Astrocyte of the cerebellum (primary cell): ENCODE data around the gene CYP51A1.
"Not testable (repeated sequence)": the region's sequence is repeated elsewhere in the genome, so short reads cannot be mapped to it uniquely, and the experiment has no call there.

Experiments used
- DNase-seq: peaks from one replicate; pipeline ENCODE4 v3.0.0-alpha.2; 2011; ENCODE audit warnings: low read depth
- H3K4me3 ChIP-seq: 2 replicates; pipeline ENCODE4 v1.5.1; 2011; ENCODE audit warnings: mild to moderate bottlenecking, low read depth, low read length, moderate library complexity
- in situ Hi-C: cut with HindIII; loops from 2 replicates; pipeline ENCODE4 v1.10.0; 2017; ENCODE audit warnings: low sequenced_read_pairs
- TF ChIP-seq, protein P1 (sequence below): IDR thresholded peaks from 2 replicates; pipeline ENCODE4 v1.5.1; 2012; ENCODE audit warnings: low read length, low read depth, moderate library complexity, mild to moderate bottlenecking; ENCODE audit errors: missing control alignments

CYP51A1 gene

DNA sequence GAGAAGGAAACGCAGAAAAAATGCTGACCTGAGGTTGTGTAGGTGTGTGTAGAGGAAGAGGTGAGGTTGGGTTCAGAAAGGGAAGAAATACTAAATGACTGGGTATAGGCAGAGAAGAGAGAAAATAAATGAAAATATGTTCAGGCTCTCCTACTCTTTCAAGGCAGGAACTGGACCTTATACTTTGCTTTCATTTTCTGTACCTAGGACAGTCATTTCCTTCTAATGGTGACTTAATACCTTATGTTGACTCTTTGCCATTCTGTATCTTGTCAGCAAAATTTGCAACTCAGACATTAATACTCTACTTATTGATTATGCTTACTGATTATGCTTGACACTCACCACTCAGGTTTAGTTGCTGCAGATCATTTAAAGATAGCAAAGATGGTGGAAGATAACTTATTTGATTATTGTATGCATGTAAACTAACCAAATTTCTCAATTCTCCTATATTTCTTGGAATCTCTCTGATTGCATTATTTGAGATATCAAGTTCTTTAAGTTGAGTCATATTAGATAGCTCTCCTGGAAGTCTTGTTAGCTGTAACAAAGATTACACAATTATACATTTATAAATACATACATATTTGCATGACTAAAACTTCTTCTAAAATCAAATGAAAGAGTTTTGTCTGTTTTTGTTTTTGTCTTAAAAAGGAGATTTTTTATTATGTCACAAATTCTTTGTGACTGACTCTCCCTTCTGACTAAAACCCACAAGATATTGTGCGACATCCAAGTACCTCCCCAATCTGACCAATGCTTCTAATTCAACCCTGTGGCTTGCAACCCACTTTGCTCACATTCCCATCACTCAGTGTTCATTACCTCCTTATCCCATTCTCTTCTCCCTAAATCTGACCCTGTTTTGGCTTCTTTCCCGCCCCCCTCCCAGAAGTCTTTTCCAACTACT, 24.6 kb upstream of the CYP51A1 start:
- TF ChIP-seq, protein P1, sequence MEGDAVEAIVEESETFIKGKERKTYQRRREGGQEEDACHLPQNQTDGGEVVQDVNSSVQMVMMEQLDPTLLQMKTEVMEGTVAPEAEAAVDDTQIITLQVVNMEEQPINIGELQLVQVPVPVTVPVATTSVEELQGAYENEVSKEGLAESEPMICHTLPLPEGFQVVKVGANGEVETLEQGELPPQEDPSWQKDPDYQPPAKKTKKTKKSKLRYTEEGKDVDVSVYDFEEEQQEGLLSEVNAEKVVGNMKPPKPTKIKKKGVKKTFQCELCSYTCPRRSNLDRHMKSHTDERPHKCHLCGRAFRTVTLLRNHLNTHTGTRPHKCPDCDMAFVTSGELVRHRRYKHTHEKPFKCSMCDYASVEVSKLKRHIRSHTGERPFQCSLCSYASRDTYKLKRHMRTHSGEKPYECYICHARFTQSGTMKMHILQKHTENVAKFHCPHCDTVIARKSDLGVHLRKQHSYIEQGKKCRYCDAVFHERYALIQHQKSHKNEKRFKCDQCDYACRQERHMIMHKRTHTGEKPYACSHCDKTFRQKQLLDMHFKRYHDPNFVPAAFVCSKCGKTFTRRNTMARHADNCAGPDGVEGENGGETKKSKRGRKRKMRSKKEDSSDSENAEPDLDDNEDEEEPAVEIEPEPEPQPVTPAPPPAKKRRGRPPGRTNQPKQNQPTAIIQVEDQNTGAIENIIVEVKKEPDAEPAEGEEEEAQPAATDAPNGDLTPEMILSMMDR = no peak
- peak; percentile 80 for DNase-seq
- in situ Hi-C loops = no loop called here
- H3K4me3 ChIP-seq = no peak overlapping the region

DNA sequence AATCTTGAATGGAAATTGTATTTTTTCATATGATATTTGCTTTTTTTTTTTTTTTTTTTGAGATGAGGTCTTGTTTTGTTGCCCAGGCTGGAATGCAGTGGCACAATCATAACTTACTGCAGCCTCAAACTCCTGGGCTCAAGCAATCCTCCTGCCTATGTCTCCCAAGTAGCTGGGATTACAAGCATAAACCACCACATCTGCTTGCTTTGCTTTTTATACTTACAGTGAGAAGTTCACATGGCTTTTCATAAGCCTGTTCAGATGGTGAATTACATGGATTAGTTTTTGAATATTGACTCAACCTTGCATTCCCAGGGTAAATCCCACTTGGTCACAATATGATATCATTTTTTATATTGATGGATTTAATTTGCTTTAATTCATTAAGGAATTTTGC, 22.7 kb upstream of the CYP51A1 start:
- DNase-seq = no peak
- in situ Hi-C loops = no loop called here

DNA sequence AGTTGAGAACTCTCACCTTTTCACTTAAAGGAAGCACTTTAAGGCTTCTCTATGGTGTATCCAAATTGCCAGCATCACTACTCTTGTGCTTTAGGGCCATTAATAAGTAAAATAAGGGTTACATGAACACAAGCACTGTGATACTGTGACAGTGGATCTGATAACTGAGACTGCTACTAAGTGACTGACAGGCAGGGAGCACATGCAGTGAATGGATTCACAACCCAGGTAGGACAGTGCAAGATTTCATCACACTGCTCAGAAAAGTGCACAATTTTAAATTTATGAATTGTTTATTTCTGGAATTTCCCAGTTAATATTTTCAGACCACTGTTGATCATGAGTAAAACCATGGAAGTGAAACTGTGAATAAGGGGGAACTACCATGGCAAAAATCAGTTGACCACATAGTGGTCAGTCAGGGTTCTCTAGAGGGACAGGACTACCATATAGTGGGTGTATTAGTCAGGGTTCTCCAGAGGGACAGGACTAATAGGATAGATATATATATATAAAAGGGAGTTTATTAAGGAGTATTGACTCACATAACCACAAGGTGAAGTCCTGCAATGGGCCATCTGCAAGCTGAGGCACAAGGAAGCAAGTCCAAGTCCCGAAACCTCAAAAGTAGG, 20.9 kb upstream of the CYP51A1 start:
- in situ Hi-C loops = no loop called here
- DNase-seq = no peak
- TF ChIP-seq, protein P1 = no peak
- H3K4me3 ChIP-seq = no peak overlapping the region

More for the DNA sequence above, 22.7 kb upstream of the CYP51A1 start:
- no peak overlapping the region for H3K4me3 ChIP-seq
- TF ChIP-seq, protein P1 = no peak

DNA sequence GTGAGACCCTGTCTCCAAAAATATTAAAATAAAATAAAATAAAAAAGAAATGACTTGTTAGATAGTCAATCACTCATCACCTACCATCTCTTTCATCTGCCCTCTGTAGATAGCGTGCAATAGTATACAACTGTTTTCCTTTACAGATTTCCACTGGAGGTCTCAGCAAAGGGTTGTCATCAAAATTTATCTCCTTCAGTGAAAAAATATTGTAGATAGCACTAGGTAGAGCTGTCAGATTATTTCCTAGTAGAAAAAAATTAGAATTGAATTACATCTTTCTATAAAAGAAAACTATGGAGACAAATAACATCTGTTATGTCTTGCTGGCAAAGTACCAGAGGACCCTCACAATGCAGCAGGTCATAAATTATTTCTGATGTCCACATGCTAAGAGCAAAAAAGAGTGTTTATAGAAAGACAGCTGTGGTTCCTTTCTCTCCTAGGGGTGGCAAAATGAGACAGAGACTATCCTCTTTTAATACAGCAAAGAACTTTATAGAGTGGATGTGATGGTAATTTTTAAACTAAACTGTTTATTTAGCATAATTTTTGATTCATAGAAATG, 16.3 kb upstream of the CYP51A1 start:
- TF ChIP-seq, protein P1 = no peak
- in situ Hi-C loops = no loop called here
- no peak overlapping the region for H3K4me3 ChIP-seq
- DNase-seq = no peak

DNA sequence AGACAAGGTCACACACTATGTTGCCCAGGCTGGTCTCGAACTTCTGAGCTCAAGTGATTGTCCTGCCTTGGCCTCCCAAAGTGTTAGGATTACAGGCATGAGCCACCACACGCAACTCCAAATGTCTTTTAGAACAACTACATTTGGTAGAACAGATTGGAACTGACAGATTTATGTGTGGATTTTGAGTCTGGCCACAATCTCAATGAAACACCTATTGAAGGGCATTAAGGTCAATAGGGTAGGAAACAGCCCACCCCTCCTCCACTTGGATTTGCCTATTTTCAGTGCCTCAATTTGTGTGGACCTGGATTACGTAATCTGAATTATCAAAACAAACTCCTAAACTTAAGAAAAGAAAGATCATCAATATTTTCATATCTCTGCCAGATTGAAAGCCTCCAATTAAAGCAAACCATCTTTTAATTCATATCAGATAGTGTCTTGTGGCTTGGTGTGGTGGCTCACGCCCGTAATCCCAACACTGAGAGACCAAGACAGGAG, 15.5 kb upstream of the CYP51A1 start:
- TF ChIP-seq, protein P1 = no peak
- DNase-seq = no peak
- H3K4me3 ChIP-seq = no peak overlapping the region

DNA sequence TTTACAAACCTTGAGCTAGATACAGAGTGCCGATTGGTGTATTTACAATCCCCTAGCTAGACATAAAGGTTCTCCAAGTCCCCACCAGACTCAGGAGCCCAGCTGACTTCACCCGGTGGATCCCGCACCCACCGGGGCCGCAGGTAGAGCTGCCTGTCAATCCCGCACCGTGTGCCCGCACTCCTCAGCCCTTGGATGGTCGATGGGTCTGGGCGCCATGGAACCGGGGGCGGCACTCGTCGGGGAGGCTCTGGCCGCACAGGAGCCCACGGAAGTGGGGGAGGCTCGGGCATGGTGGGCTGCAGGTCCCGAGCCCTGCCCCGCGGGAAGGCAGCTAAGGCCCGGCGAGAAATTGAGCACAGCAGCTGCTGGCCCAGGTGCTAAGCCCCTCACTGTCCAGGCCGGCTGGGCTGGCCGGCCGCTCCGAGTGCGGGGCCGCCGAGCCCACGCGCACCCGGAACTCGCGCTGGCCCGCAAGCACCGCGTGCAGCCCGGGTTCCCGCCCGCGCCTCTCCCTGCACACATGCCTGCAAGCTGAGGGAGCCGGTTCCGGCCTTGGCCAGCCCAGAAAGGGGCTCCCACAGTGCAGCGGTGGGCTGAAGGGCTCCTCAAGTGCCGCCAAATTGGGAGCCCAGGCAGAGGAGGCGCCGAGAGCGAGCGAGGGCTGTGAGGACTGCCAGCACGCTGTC, 9.1 kb upstream of the CYP51A1 start:
- H3K4me3 ChIP-seq, DNase-seq, in situ Hi-C loops: not testable (repeated sequence)

More for the DNA sequence above, 15.5 kb upstream of the CYP51A1 start:
- in situ Hi-C loops = no loop called here

DNA sequence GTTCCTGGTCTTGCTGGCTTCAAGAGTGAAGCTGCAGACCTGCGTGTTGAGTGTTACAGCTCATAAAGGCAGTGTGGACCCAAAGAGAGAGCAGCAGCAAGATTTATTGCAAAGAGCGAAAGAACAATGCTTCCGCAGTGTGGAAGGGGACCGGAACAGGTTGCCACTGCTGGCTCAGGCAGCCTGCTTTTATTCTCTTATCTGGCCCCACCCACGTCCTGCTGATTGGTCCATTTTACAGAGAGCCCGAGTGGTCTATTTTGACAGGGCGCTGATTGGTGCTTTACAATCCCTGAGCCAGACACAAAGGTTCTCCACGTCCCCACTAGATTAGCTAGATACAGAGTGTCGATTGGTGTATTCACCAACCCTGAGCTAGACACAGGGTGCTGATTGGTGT, 8.5 kb upstream of the CYP51A1 start:
- in situ Hi-C loops, H3K4me3 ChIP-seq, DNase-seq: not testable (repeated sequence)
